PC-3 (cell line): Measurements from ENCODE around the gene ANGPTL5.

ENCODE experiments used
- CTCF ChIP-seq: fragments of 300-600 bp; sonication (generic); conservative IDR thresholded peaks from 2 replicates; pipeline ENCODE4 v1.5.1; 2017; ENCODE audit warnings: antibody characterized with exemption, low read depth, mild to moderate bottlenecking, low read length
- EZH2 ChIP-seq: fragments of 300-600 bp; sonication (generic); IDR thresholded peaks from one replicate; pipeline ENCODE4 v1.6.1; 2017; ENCODE audit warnings: antibody characterized with exemption, mild to moderate bottlenecking, low read length; ENCODE audit not compliant: unreplicated experiment

GRCh38 chr11:101949680-101950220 lies 33.4 kb upstream of the ANGPTL5 start:
- TF ChIP-seq CTCF (no peak), EZH2 (no peak)
